T-helper 1 cell treated with Interleukin-12 subunit alpha and Interleukin-12 subunit beta and Interleukin-4 antibody, amounts not matched to agents 30 μg/mL and 1 μg/mL, for 36 hours (primary cell): ENCODE data around the gene HEYL.
"Not testable (repeated sequence)": the region's sequence is repeated elsewhere in the genome, so short reads cannot be mapped to it uniquely, and the experiment has no call there.

Experiments used
- H3K27ac Mint-ChIP-seq: one replicate; pipeline ENCODE4 v1.8.0; 2021; ENCODE audit warnings: mild to moderate bottlenecking, mixed read lengths
- H3K27me3 Mint-ChIP-seq: one replicate; pipeline ENCODE4 v1.8.0; 2021; ENCODE audit warnings: low read depth, mixed read lengths
- H3K36me3 Mint-ChIP-seq: one replicate; pipeline ENCODE4 v1.8.0; 2021; ENCODE audit warnings: low read depth, mixed read lengths
- H3K4me1 Mint-ChIP-seq: one replicate; pipeline ENCODE4 v1.8.0; 2021; ENCODE audit warnings: low read depth, mixed read lengths
- H3K4me3 Mint-ChIP-seq: one replicate; pipeline ENCODE4 v1.8.0; 2021; ENCODE audit warnings: mild to moderate bottlenecking, moderate library complexity, mixed read lengths
- H3K9me3 Mint-ChIP-seq: one replicate; pipeline ENCODE4 v1.8.0; 2021; ENCODE audit warnings: mixed read lengths

HEYL gene

DNA sequence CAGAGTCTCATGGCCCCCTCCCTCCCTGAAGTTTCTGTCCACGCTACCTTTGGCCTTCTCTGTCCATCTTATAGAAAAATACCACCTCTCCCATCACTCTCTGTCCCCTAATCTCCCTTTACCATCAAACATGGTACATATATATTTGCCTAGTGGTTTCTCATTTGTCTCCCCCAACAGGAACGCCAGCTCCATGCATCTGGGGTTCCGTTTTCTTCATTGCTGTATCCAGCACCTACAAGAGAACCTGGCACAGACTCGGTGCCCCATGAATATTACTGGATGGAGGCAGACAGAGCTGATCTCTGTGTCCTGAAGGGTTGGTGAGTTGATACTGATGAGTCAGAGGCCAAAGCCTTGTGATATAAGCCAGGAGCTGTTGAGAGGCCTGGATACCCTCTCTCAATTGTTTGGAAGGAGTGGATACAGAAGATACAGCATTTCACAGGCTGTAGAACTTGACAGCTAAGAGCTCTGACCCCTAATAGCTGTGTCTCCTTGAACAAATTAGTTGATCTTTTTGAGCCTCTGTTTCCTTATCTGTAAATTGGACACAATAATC is 21.9 kb downstream of the HEYL start:
- Mint-ChIP-seq H3K27ac (no peak overlapping the region), H3K4me3 (no peak overlapping the region), H3K4me1 (no peaks in the 10 kb centered on the region), H3K27me3 (no peaks in the 10 kb centered on the region), H3K9me3 (no peaks in the 10 kb centered on the region), H3K36me3 (no peaks in the 10 kb centered on the region)

DNA sequence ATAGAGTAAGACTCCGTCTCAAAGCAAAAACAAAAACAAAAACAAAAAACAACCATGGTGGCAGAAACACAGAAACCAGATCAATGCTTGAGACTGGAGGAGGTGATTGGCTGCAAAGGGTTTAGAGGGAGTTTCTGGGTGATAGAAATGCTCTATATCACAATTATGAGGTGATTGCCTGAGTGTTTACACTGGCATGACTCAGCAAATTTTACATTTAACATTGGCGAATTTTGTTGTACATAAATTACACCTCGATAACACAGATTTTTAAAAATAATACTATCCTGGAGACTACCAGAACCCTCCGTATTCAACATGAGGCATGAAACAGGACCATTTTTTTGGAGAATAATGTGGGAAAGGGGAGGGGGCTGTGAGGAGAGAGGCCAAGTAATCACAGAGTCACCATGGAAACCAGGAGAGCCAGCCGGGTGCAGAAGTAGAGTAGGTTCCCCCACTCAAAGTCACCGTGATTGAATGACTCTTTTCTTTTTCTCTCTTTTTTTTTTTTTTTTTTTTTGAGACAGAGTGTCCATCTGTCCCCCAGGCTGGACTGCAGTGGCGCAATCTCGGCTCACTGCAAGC is 24.3 kb downstream of the HEYL start:
- Mint-ChIP-seq H3K4me1 (no peaks in the 10 kb centered on the region), H3K9me3 (no peaks in the 10 kb centered on the region), H3K27ac (no peak overlapping the region), H3K36me3 (no peaks in the 10 kb centered on the region), H3K4me3 (no peak overlapping the region), H3K27me3 (no peaks in the 10 kb centered on the region)

DNA sequence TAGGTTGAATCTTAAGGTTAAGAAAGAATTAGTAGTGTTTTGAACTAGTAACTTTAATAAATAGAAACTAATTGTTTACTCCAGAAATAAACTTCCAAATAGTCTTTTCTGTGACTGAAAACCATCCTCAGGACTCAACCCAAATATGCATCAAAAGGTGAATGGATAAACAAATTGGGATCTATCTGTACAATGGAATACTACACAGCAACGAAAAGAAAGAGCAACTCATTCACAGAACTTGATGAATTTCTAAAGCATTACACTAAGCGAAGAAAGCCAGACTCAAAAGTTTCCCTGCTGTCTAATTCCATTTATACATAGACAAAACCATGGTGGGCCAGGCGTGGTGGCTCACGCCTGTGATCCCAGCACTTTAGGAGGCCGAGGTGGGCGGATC is 25.0 kb downstream of the HEYL start:
- no peak overlapping the region for H3K27ac Mint-ChIP-seq
- H3K4me3 Mint-ChIP-seq, result no peak overlapping the region
- no peaks in the 10 kb centered on the region for H3K27me3 Mint-ChIP-seq
- H3K4me1 Mint-ChIP-seq, result peaks cover under 1% of the 10 kb centered on the region
- H3K36me3 Mint-ChIP-seq, result no peaks in the 10 kb centered on the region
- no peaks in the 10 kb centered on the region for H3K9me3 Mint-ChIP-seq

DNA sequence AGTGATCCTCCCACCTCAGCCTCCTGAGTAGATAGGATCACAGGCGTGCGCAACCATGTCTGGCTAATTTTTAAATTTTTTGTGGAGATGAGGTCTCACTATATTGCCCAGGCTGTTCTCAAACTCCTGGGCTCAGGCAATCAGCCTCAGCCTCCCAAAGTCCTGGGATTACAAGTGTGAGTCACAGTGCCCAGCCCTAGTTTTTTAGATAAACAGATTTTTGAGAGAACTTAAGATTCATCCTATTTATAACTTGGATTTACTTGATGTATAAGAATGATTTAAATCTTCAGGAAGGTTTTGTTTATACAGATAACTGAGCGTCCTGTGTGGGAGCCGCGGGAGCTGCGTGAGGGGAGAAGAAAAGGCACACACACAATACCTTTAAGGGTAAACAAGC is 26.2 kb downstream of the HEYL start:
- no peak overlapping the region for H3K4me3 Mint-ChIP-seq
- H3K36me3 Mint-ChIP-seq, result no peaks in the 10 kb centered on the region
- H3K9me3 Mint-ChIP-seq, result no peaks in the 10 kb centered on the region
- peaks cover 4% of the 10 kb centered on the region for H3K4me1 Mint-ChIP-seq
- H3K27me3 Mint-ChIP-seq, result no peaks in the 10 kb centered on the region
- no peak overlapping the region for H3K27ac Mint-ChIP-seq

DNA sequence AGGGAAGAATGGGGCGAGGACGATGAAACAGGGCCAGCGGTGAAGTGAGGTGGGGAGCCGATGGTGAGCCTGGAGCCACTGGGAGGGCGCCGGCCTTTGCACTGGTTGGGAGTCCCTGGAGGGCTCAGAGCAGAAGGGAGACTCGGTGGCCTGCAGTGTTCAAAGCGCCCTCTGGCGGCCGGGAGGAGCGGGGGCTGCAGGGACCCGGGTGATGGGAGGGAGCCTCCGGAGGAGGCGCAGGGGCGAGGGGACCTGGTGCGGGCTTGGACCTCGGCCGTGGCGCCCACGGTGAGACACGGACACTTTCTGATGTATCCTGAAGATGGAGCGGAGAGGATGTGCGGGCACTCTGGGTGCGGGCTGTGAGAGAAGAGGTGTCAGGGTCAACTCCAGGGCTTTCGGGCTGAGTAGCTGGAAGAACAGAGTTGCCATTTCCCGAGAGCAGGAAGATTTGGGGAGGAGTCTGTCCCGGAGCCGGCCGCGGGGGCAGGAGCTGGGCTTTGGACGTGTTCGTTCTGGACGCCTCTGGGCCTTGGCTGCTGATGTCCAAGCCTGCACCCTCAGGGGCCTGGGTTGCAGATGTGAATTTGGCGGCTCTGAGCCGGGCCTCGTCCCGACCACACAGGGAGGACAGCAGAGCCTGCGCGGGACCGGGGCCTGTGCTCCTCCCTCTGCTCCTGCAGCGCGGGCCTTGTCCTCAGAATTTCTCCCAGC is 29.7 kb downstream of the HEYL start:
- Mint-ChIP-seq H3K9me3 (no peaks in the 10 kb centered on the region), H3K27me3 (no peaks in the 10 kb centered on the region), H3K4me3 (no peak overlapping the region), H3K27ac (no peak overlapping the region), H3K4me1 (peaks cover 8% of the 10 kb centered on the region), H3K36me3 (no peaks in the 10 kb centered on the region)

DNA sequence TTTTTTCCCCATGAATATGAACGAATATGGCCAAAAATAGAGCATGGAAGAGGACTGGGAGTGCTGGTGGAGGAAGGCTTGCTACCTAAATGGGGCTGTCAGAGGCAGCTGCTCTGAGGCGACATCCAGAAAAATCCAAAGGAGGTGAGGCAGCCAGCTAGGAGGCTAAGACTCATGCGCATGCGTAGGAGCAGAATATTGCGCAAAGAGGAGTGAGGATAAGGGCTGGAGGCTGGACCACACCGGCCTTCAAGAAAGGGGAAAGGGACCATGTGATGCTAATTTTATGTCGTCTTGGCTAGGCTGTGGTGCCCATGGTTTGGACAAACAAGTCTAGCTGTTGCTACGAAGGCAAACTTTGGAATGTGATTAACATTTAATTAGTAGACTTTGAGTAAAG is 30.5 kb downstream of the HEYL start:
- peaks cover 5% of the 10 kb centered on the region for H3K27me3 Mint-ChIP-seq
- no peaks in the 10 kb centered on the region for H3K9me3 Mint-ChIP-seq
- H3K27ac Mint-ChIP-seq, result no peak overlapping the region
- no peak overlapping the region for H3K4me3 Mint-ChIP-seq
- H3K36me3 Mint-ChIP-seq, result no peaks in the 10 kb centered on the region
- peaks cover 8% of the 10 kb centered on the region for H3K4me1 Mint-ChIP-seq

DNA sequence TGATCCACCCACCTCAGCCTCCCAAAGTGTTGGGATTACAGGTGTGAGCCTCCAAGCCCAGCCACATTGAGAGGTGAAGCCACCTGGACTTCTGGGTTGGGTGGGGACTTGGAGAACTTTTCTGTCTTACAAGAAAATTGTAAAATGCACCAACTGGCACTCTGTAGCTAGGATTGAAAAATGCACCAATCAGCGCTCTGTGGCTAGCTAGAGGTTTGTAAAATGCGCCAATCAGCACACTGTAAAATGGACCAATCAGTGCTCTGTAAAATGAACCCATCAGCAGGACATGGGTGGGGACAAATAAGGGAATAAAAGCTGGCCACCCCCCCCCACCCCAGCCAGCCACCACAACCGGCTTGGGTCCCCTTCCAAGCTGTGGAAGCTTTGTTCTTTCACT is 35.8 kb downstream of the HEYL start:
- H3K9me3 Mint-ChIP-seq, H3K36me3 Mint-ChIP-seq, H3K4me3 Mint-ChIP-seq, H3K27me3 Mint-ChIP-seq, H3K27ac Mint-ChIP-seq, H3K4me1 Mint-ChIP-seq: not testable (repeated sequence)

DNA sequence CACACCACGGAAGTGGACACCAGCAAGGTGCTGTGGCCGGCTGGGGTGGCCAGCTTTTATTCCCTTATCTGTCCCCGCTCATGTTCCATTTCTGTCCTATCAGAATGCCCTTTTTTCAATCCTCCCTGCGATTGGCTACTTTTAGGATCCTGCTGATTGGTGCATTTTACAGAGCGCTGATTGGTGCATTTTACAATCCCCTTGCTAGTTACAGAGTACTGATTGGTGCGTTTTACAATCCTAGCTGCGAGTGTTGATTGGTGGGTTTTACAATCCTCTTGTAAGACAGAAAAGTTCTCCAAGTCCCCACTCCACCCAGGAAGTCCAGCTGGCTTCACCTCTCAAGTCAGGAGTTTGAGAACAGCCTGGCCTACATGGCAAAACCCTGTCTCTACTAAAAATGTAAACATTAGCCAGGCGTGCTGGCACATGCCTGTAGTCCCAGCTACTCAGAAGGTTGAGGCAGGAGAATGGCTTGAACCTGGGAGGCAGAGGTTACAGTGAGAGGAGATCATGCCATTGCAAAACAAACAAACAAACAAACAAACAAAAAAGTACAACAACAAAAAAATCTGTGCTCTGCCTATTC is 37.7 kb downstream of the HEYL start:
- not testable (repeated sequence) for H3K27me3 Mint-ChIP-seq, H3K4me1 Mint-ChIP-seq, H3K4me3 Mint-ChIP-seq, H3K36me3 Mint-ChIP-seq, H3K27ac Mint-ChIP-seq, H3K9me3 Mint-ChIP-seq

DNA sequence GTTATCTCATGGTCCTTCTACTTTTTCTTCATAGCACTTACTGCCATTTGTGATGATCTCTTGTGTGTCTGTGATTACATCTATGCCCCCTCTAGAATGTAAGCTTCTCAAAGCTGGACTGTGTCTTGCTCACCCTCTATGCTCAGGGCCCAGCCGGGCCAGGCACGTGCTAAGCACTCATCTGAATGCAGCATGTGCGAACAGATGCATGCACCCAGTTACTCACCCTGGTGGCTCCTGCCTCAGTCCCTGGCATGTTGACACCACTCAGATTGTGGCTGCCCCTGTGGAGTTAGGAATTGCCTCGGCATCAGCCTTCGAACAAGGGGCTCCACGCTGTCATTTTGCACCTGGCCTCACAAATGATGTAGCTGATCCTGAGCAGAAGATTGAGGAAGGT is 43.3 kb downstream of the HEYL start:
- H3K36me3 Mint-ChIP-seq, result no peaks in the 10 kb centered on the region
- peaks cover 12% of the 10 kb centered on the region for H3K27me3 Mint-ChIP-seq
- no peaks in the 10 kb centered on the region for H3K9me3 Mint-ChIP-seq
- no peak overlapping the region for H3K4me3 Mint-ChIP-seq
- H3K4me1 Mint-ChIP-seq, result no peaks in the 10 kb centered on the region
- H3K27ac Mint-ChIP-seq, result no peak overlapping the region

DNA sequence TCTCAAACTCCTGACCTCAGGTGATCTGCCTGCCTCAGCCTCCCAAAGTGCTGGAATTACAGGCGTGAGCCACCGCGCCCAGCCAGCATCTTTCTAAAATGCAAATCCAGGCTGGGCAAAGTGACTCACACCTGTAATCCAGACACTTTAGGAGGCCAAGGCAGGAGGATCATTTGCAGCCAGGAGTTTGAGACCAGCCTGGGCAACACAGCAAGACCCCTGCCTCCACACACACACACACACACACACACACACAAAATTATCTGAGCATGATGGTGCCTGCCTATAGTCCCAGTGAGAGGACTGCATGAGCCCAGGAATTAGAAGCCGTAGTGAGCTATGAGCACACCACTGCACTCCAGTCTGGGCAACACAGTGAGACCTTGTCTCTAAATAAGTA is 46.1 kb downstream of the HEYL start:
- no peak overlapping the region for H3K27ac Mint-ChIP-seq
- H3K36me3 Mint-ChIP-seq, result no peaks in the 10 kb centered on the region
- no peaks in the 10 kb centered on the region for H3K9me3 Mint-ChIP-seq

DNA sequence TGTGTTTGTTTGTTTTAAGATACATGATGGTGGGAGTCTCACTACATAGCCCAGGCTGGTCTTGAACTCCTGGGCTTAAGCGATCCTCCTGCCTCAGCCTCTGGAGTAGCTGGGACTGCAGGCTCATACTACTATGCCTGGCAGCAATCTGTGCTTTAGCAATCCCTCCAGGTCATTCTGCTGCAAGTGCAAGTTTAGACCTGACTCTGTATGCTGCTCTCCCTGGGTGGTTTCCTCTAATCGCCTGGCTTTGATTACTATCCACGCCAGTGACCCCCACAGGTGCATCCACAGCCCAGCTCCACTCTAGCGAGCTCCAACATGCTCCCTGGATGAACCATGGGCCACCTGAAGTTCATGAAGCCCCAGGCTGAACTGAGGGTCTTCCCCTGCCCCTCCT is 47.4 kb downstream of the HEYL start:
- no peak overlapping the region for H3K4me3 Mint-ChIP-seq
- no peaks in the 10 kb centered on the region for H3K36me3 Mint-ChIP-seq
- no peaks in the 10 kb centered on the region for H3K4me1 Mint-ChIP-seq
- peaks cover 12% of the 10 kb centered on the region for H3K27me3 Mint-ChIP-seq
- H3K27ac Mint-ChIP-seq, result no peak overlapping the region
- no peaks in the 10 kb centered on the region for H3K9me3 Mint-ChIP-seq

More for the DNA sequence above, 46.1 kb downstream of the HEYL start:
- no peak overlapping the region for H3K4me3 Mint-ChIP-seq
- no peaks in the 10 kb centered on the region for H3K4me1 Mint-ChIP-seq
- peaks cover 12% of the 10 kb centered on the region for H3K27me3 Mint-ChIP-seq

DNA sequence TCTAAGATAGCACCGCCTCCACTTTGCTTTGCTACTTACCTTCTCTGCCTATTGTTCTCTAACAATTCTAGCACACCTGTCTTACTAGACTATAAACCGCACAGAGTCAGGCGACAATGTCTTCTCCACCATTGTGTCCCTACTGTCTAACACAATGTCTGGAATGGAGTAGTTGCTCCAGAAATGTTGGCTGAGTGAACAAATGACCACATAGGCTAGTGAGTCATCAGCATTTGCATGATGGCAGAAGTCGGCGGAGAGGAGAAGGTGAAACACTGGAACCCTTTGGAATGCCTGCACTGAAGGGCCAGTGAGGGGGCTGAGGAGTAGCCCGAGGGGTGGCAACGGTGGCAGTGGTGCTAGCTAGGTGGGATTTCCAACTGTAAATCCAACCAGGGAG is 48.9 kb downstream of the HEYL start:
- Mint-ChIP-seq H3K4me1 (no peaks in the 10 kb centered on the region), H3K27ac (no peak overlapping the region), H3K27me3 (peaks cover 6% of the 10 kb centered on the region), H3K9me3 (no peaks in the 10 kb centered on the region), H3K4me3 (no peak overlapping the region), H3K36me3 (no peaks in the 10 kb centered on the region)

DNA sequence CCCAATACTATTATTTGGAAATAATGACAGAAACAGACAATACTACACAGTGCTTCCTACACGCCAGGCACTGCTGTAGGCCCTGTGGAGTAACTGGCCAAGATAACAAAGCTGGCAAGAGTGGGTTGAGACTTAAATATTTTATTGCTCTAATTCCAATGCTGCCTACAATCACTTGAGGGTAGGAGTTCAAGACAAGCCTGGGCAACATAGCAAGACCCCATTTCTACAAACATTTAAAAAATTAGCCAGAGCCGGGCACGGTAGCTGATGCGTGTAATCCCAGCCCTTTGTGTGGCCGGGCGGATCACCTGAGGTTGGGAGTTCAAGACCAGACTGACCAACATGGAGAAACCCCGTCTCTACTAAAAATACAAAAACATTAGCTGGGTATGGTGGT is 53.5 kb downstream of the HEYL start:
- H3K27ac Mint-ChIP-seq, result no peak overlapping the region
- no peaks in the 10 kb centered on the region for H3K36me3 Mint-ChIP-seq
- no peak overlapping the region for H3K4me3 Mint-ChIP-seq
- no peaks in the 10 kb centered on the region for H3K9me3 Mint-ChIP-seq
- no peaks in the 10 kb centered on the region for H3K27me3 Mint-ChIP-seq
- H3K4me1 Mint-ChIP-seq, result peaks cover 5% of the 10 kb centered on the region

DNA sequence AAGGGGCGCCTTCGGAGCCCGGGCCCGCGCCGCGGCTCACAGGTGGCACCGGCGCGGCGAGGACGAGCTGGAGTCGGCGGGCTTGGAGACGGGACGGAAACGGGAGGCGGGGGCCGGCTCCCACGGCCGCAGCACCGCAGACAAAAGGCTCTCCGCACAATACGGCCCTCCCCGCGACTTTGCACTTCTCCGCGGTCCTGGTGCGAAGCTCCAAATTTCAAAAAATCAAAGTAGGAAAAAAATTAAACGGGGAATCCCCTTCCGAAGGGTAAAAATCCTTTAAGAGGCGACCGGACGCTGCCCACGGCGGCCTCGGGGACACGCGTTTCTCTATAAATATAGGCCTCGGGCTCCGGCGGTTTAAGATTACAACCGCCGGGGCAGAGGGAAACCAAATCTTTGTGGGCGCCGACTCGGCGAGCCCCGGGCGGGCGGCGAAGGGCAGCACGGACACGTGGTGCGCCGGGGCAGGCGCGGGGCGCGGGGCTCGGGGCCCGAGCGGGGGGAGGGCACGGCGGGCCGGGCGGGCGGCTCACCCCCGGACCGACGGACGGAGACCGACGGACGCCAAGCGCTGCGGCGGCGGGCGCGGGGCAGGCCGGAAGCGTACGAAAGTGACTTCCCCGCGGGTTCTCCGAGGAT is 63.3 kb downstream of the HEYL start:
- H3K27me3 Mint-ChIP-seq, result no peaks in the 10 kb centered on the region
- H3K9me3 Mint-ChIP-seq, result no peaks in the 10 kb centered on the region
- peak overlapping the region; percentile 86 for H3K4me3 Mint-ChIP-seq
- H3K27ac Mint-ChIP-seq, result peak overlapping the region; percentile 83
- peaks cover 28% of the 10 kb centered on the region for H3K36me3 Mint-ChIP-seq
- H3K4me1 Mint-ChIP-seq, result peaks cover 29% of the 10 kb centered on the region
